Neutrophil (primary cell): ENCODE measurements around the gene ADAMTS16.

Experiments
- H3K27ac ChIP-seq: fragments of 200-600 bp; sonication (generic); 2 replicates; pipeline ENCODE4 v1.5.1; 2016; ENCODE audit warnings: mild to moderate bottlenecking, moderate library complexity
- H3K27me3 ChIP-seq: fragments of 200-600 bp; sonication (generic); 2 replicates; pipeline ENCODE4 v1.6.0; 2016; ENCODE audit warnings: mild to moderate bottlenecking
- H3K36me3 ChIP-seq: fragments of 200-600 bp; sonication (generic); 2 replicates; pipeline ENCODE4 v1.5.1; 2017
- H3K4me1 ChIP-seq, 2 experiments: fragments of 200-600 bp in 1 of 2; sonication (generic) in 1 of 2; 1 replicate in 1 of 2; 2 replicates in 1 of 2; pipeline versions ENCODE4 v1.5.1 to v1.6.1; 2013 to 2016; ENCODE audit warnings: low read depth in 1 of 2, low read length in 1 of 2, mild to moderate bottlenecking in 1 of 2, moderate library complexity in 1 of 2; ENCODE audit not compliant: control insufficient read depth in 1 of 2, insufficient read depth in 1 of 2
- H3K4me3 ChIP-seq, 2 experiments: fragments of 200-600 bp in 1 of 2; sonication (generic) in 1 of 2; 1 replicate in 1 of 2; 2 replicates in 1 of 2; pipeline ENCODE4 v1.5.1; 2013 to 2016; ENCODE audit warnings: low read depth in 1 of 2, low read length in 1 of 2, mild to moderate bottlenecking in 1 of 2, moderate library complexity in 1 of 2
- H3K9me3 ChIP-seq: fragments of 200-600 bp; sonication (generic); 2 replicates; pipeline ENCODE4 v1.5.1; 2016
- CTCF ChIP-seq: fragments of 200-600 bp; sonication (generic); IDR thresholded peaks from 2 replicates; pipeline ENCODE4 v1.5.1; 2016; ENCODE audit warnings: antibody characterized with exemption

Gene ADAMTS16

GRCh38 chr5:5189051-5189430 lies 48.9 kb downstream of the ADAMTS16 start:
- H3K4me3 ChIP-seq, result no peak overlapping the region
- H3K36me3 ChIP-seq, result no peaks in the 10 kb centered on the region
- no peaks in the 10 kb centered on the region for H3K27me3 ChIP-seq
- H3K27ac ChIP-seq, result no peak overlapping the region
- no peak for TF ChIP-seq CTCF
- H3K4me1 ChIP-seq, result no peaks in the 10 kb centered on the region
- no peaks in the 10 kb centered on the region for H3K9me3 ChIP-seq

GRCh38 chr5:5191906-5192305 lies 51.8 kb downstream of the ADAMTS16 start:
- Histone ChIP-seq H3K27ac (no peak overlapping the region), H3K9me3 (no peaks in the 10 kb centered on the region), H3K36me3 (no peaks in the 10 kb centered on the region), H3K4me1 (no peaks in the 10 kb centered on the region), H3K4me3 (no peak overlapping the region), H3K27me3 (no peaks in the 10 kb centered on the region)
- TF ChIP-seq CTCF, result no peak

- H3K9me3 ChIP-seq, result no peaks in the 10 kb centered on the region
- no peaks in the 10 kb centered on the region for H3K27me3 ChIP-seq
- no peak overlapping the region for H3K4me3 ChIP-seq
- no peaks in the 10 kb centered on the region for H3K4me1 ChIP-seq
- no peak for TF ChIP-seq CTCF
- H3K27ac ChIP-seq, result no peak overlapping the region
- no peaks in the 10 kb centered on the region for H3K36me3 ChIP-seq
Measured at GRCh38 chr5:5192681-5193080, 52.6 kb downstream of the ADAMTS16 start.

GRCh38 chr5:5195128-5195918 lies 55.2 kb downstream of the ADAMTS16 start:
- no peak overlapping the region for H3K4me3 ChIP-seq
- no peaks in the 10 kb centered on the region for H3K27me3 ChIP-seq
- TF ChIP-seq CTCF, result no peak
- no peaks in the 10 kb centered on the region for H3K9me3 ChIP-seq
- no peaks in the 10 kb centered on the region for H3K36me3 ChIP-seq
- H3K4me1 ChIP-seq, result no peaks in the 10 kb centered on the region
- H3K27ac ChIP-seq, result no peak overlapping the region

- no peak overlapping the region for H3K27ac ChIP-seq
- no peaks in the 10 kb centered on the region for H3K36me3 ChIP-seq
- no peaks in the 10 kb centered on the region for H3K27me3 ChIP-seq
- TF ChIP-seq CTCF, result no peak
- no peaks in the 10 kb centered on the region for H3K4me1 ChIP-seq
- no peaks in the 10 kb centered on the region for H3K9me3 ChIP-seq
- H3K4me3 ChIP-seq, result no peak overlapping the region
Measured at GRCh38 chr5:5198135-5198534, 58.0 kb downstream of the ADAMTS16 start.
